ENCODE data around the gene TACC2. TPM values are rescaled to one million over a fixed set of nuclear protein-coding genes. Genes with fewer than 3 reads are reported as not detected.

TACC2 gene
- total RNA-seq, 1 donor from 2014 or later = 76.4 TPM

DNA sequence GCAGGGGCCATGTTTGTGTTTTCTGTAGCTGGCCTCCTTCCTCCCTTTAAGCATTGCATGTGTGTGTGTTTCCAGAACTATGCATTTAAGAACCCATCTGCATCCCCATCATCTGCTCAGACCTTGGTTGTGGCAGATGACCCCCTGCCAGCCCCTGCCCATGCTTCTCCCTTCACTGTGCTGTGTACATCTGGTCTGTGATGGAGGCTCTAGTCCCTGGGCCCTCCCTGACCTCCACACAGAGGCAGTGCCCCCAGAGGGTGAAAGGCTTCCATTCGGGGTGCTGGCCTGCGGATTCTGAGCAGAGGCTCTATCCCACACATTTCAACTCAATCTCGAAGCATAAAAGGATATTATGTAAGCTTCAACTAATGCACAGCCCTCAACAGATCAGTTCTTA lies 89.4 kb downstream of the TACC2 start:
- Histone ChIP-seq H3K27ac (peak overlapping the region; percentile 74), H3K9me3 (no peaks in the 10 kb centered on the region), H3K4me3 (no peak overlapping the region), H3K27me3 (no peaks in the 10 kb centered on the region), H3K4me1 (peaks cover 6% of the 10 kb centered on the region), H3K36me3 (no peaks in the 10 kb centered on the region)
- intact Hi-C loops (cut with DNase I) = no loop called here
- no peak for DNase-seq (ENCODE audit: extremely low spot score in 2 of 2)
- TF ChIP-seq CTCF (IDR thresholded peaks at IDR 0.05) (no peak), POLR2A (IDR thresholded peaks at IDR 0.05) (no peak), POLR2AphosphoS5 (IDR thresholded peaks at IDR 0.05; ENCODE audit: insufficient read depth in 1 of 2, low read depth in 1 of 2) (no peak)

- intact Hi-C loops (cut with DNase I) = no loop called here
- no peak for DNase-seq (ENCODE audit: extremely low spot score in 2 of 2)
- no peaks in the 10 kb centered on the region for H3K27me3 ChIP-seq
- TF ChIP-seq POLR2AphosphoS5 (IDR thresholded peaks at IDR 0.05; ENCODE audit: insufficient read depth in 1 of 2, low read depth in 1 of 2) (no peak), POLR2A (IDR thresholded peaks at IDR 0.05) (no peak), CTCF (IDR thresholded peaks at IDR 0.05) (no peak)
- H3K4me1 ChIP-seq = peaks cover 6% of the 10 kb centered on the region
- peak overlapping the region; percentile 74 for H3K27ac ChIP-seq
- no peak overlapping the region for H3K4me3 ChIP-seq
- no peaks in the 10 kb centered on the region for H3K9me3 ChIP-seq
- no peaks in the 10 kb centered on the region for H3K36me3 ChIP-seq
Measured at GRCh38 chr10:122078965-122079795, 90.2 kb downstream of the TACC2 start.

GRCh38 chr10:122082616-122083477 lies 93.9 kb downstream of the TACC2 start:
- peaks cover 14% of the 10 kb centered on the region for H3K4me1 ChIP-seq
- DNase-seq (ENCODE audit: extremely low spot score in 2 of 2) = no peak
- H3K9me3 ChIP-seq = no peaks in the 10 kb centered on the region
- intact Hi-C loops (cut with DNase I) = no loop called here
- peak overlapping the region; percentile 17 for H3K27ac ChIP-seq
- no peak overlapping the region for H3K4me3 ChIP-seq
- H3K36me3 ChIP-seq = no peaks in the 10 kb centered on the region
- H3K27me3 ChIP-seq = no peaks in the 10 kb centered on the region
- no peak for TF ChIP-seq POLR2A (IDR thresholded peaks at IDR 0.05)
- no peak for TF ChIP-seq POLR2AphosphoS5 (IDR thresholded peaks at IDR 0.05; ENCODE audit: insufficient read depth in 1 of 2, low read depth in 1 of 2)
- TF ChIP-seq CTCF (IDR thresholded peaks at IDR 0.05) = no peak

- Histone ChIP-seq H3K27ac (peak overlapping the region; percentile 17), H3K9me3 (no peaks in the 10 kb centered on the region), H3K36me3 (no peaks in the 10 kb centered on the region), H3K27me3 (no peaks in the 10 kb centered on the region), H3K4me3 (no peak overlapping the region), H3K4me1 (peaks cover 10% of the 10 kb centered on the region)
- TF ChIP-seq POLR2A (IDR thresholded peaks at IDR 0.05) = no peak
- TF ChIP-seq CTCF (IDR thresholded peaks at IDR 0.05) = no peak
- no peak for TF ChIP-seq POLR2AphosphoS5 (IDR thresholded peaks at IDR 0.05; ENCODE audit: insufficient read depth in 1 of 2, low read depth in 1 of 2)
- DNase-seq (ENCODE audit: extremely low spot score in 2 of 2) = no peak
- intact Hi-C loops (cut with DNase I) = no loop called here
Measured at GRCh38 chr10:122083478-122084025, 94.6 kb downstream of the TACC2 start.

Data from vagina (tissue), 2 donors.